GM13976 (cell line): Measurements from ENCODE around the gene SREBF2.
"Not testable (repeated sequence)": the region's sequence is repeated elsewhere in the genome, so short reads cannot be mapped to it uniquely, and the experiment has no call there.

ENCODE experiments used
- DNase-seq: peaks from one replicate; pipeline ENCODE4 v3.0.0; 2012; ENCODE audit warnings: low spot score
- in situ Hi-C: fragments of 300-500 bp; cut with MboI; formaldehyde crosslinking; loops from one replicate; pipeline ENCODE4 v1.12.0; 2022; ENCODE audit warnings: low sequenced_read_pairs, mixed read lengths, inconsistent platforms; ENCODE audit not compliant: unreplicated experiment
- TF ChIP-seq, protein P1 (sequence below): IDR thresholded peaks from 2 replicates; pipeline ENCODE4 v1.5.1; 2012; ENCODE audit warnings: borderline replicate concordance, mild to moderate bottlenecking; ENCODE audit not compliant: insufficient read depth; ENCODE audit errors: extremely low read depth, missing control alignments, control extremely low read depth

SREBF2 gene

DNA sequence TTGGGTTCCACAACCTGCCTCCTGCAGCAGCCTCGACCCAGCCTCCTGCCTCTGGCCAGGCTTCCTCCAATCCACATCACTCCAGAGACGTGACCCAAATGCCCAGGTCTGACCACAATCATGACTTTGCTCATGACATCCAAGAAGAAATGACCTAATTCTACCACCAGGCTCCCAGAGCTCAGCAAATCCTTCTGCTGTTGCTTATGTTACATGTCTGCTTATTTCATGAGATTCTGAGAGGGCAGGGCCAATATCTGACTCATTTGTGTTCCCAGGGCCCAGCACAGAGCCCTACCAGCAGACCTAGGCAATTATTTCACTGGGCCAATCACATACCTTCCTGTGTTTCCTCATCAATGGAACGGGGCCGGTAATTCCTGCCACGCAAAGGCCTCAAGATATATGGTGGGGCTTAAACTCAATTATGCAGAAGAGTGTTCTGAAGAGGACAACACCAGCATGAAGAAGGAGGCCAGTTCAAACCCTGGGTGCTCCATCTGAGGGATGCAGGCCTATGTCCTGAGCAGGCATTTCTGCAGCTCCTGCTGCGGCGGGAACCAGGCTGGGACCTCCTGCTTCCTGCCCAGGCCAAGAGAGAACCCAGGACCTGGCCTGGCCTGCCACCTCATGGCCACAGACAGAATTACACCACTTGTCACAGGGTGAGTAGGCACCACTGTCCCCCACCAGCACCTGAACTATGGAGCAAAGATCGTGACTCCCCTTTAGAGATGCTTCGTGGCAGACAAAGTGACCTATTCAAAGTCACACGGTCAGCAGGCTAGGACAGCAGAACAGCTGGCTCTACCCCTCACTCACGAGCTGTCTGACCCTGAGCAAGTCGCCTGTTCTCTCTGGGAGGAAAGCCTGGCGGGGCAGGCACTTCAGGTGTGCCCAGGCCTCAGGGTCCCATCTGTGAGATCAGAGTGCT lies 108.2 kb downstream of the SREBF2 start:
- TF ChIP-seq, protein P1, sequence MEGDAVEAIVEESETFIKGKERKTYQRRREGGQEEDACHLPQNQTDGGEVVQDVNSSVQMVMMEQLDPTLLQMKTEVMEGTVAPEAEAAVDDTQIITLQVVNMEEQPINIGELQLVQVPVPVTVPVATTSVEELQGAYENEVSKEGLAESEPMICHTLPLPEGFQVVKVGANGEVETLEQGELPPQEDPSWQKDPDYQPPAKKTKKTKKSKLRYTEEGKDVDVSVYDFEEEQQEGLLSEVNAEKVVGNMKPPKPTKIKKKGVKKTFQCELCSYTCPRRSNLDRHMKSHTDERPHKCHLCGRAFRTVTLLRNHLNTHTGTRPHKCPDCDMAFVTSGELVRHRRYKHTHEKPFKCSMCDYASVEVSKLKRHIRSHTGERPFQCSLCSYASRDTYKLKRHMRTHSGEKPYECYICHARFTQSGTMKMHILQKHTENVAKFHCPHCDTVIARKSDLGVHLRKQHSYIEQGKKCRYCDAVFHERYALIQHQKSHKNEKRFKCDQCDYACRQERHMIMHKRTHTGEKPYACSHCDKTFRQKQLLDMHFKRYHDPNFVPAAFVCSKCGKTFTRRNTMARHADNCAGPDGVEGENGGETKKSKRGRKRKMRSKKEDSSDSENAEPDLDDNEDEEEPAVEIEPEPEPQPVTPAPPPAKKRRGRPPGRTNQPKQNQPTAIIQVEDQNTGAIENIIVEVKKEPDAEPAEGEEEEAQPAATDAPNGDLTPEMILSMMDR = peak; percentile 95
- DNase-seq = peak; percentile 81
- in situ Hi-C loops = loop anchor here (5.0 kb wide), 1 partner anchor 239 kb away; no protein-coding TSS in a partner anchor

DNA sequence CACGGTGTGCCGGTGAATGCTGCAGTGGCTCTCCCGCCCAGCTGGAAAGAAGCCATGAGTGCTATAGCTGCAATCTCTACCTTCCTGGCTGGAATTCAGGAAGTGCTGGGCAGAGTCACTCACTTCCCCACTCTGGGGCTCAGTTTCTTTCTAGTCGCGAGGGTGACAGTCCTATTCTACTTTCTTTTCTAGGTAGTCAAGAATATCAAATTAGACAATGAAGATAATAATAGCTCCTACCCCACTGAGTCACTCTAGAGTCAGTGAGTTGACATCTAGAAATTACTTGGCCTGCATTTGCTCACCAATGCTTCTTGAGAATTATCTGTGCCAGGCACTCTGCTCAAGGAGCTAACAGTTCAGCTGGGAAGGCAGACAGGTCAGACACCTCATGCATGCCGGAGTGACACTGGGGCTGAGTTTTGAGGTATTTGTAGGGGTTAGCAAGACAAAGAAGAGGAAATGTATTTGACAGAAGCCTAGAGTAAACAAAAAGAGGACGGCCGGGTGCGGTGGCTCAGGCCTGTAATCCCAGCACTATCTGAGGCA lies 110.8 kb downstream of the SREBF2 start:
- TF ChIP-seq, protein P1 = no peak
- no peak for DNase-seq
- in situ Hi-C loops = loop anchor here (5.0 kb wide), 1 partner anchor 241 kb away; no protein-coding TSS in a partner anchor

DNA sequence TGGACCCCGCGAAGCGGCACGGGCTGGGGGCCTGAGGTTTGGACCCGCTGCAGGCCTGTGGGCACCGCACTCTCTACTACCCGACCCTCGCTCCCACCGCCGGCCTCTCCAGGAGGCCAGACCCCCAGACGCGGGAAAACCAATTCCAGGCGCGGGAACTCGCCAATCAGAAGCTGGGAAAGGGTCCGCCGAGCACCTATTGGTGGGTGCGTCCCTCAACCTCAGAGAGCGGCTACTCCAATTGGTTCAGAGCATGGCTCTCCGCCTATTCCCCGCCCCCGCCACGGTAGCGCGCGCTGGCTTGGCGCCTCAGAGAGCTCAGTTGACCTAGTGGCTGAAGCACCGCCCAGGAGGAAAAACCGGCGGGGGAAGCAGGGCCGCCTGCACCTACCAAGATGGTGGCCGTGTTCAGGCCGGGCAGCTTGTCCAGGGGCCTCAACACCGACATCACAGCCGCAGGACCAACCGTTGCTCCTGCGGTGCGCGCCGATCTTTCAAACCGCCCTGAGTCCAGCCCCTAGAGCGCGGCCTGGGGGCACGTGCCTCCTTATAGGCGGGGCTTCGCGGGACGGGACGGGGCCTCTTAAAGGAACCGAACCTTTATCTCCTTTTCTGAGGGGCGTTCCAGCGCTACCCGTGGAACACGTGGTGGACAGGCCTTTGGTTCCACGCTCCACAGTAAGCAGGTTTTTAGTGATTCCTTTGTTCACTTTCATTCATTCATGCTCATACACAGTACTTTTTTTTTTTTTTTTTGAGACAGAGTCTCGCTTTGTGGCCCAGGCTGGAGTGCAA lies 113.9 kb downstream of the SREBF2 start, which contains the start of gene CENPM:
CENPM (minus strand) TSS at position 524 of the 795 bp plus-strand sequence; CDS start at position 448, 76 bp downstream.
- TF ChIP-seq, protein P1 = no peak
- in situ Hi-C loops = no loop called here

DNA sequence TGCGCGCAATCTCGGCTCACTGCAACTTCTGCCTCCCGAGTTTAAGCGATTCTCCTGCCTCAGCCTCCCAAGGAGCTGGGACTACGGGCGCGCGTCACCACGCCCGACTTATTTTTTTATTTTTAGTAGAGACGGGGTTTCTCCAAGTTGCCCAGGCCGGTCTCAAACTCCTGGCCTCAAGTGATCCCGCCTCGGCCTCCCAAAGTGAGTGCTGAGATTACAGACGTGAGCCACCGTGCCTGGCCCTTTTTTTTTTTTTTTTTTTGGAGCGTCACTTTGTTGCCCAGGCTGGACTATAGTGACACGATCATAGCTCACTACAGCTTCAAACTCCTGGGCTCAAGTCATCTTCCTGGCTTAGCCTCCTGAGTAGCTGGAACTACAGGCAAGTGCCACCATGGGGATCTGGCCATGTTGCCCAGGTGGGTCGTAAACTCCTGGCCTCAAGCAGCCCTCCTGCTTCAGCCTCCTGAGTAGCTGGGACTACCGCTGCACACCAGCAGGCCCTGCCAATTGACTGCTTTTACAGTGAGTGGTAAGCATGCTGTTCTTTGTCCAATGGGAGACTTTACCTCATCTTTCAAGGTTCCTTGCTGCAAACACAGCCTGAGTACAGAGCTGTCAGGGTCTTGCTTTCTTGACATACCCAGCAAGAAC lies 114.6 kb downstream of the SREBF2 start:
- no peak for DNase-seq
- in situ Hi-C loops = no loop called here
- TF ChIP-seq, protein P1 = no peak

More for the DNA sequence above, 113.9 kb downstream of the SREBF2 start, which contains the start of gene CENPM:
- DNase-seq = peak; percentile 90

DNA sequence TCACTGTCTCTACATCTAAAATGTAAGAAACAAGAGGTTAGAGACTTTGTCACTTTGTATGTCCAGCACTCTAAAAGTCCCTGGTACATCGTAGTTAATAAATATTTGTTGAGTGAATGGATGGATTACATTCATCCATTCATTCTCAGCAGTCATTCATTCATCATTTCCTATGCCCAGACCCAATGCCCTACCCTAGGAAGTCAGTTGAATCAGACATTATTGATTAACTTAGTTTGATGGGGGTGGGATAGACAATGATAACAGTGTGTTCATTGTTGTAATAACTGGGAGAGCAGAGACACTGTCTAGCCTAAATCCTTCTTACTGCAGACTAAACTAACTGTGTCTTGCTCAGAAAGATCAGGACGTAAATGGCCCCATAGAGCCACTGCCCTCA lies 115.2 kb downstream of the SREBF2 start:
- no peak for DNase-seq
- TF ChIP-seq, protein P1 = no peak
- in situ Hi-C loops = no loop called here

GRCh38 chr22:41948928-41949296 lies 116.0 kb downstream of the SREBF2 start:
- in situ Hi-C loops, DNase-seq: not testable (repeated sequence)
